Measurements from ENCODE around the gene DIP2C.
"Not testable (repeated sequence)": the region's sequence is repeated elsewhere in the genome, so short reads cannot be mapped to it uniquely, and the experiment has no call there.

Gene DIP2C

GRCh38 chr10:639751-640672 lies 49.5 kb downstream of the DIP2C start:
- DNase-seq = no peak

DNA sequence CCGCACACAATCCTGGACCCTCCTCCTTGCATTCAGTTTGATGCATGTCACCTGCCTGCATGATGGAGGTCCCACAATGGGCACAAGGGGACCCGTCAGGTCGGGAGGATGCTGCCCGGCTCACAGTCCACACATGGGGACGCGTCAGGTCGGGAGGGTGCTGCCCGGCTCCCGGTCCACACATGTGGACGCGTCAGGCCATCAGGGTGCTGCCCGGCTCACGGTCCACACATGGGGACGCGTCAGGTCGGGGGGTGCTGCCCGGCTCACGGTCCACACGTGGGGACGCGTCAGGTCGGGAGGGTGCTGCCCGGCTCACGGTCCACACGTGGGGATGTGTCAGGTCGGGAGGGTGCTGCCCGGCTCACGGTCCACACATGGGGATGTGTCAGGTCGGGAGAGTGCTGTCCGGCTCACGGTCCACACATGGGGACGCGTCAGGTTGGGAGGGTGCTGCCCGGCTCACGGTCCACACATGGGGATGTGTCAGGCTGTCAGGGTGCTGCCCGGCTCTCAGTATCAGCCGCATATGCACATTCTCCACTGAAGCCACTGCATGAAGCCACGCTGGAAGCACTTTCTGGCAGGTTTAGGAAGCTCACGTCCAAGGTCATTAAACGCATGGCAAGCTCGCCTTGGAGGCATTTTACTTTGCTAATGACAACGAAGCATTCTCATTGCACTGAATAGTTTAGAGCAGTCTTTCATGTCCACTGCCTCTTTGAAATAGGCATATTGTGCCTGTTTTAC lies 50.3 kb downstream of the DIP2C start:
- no peak for DNase-seq

GRCh38 chr10:637771-638195 lies 51.7 kb downstream of the DIP2C start:
- DNase-seq = no peak

- no peak for DNase-seq
These were observed 52.2 kb downstream of the DIP2C start for GRCh38 chr10:637221-637620.

DNA sequence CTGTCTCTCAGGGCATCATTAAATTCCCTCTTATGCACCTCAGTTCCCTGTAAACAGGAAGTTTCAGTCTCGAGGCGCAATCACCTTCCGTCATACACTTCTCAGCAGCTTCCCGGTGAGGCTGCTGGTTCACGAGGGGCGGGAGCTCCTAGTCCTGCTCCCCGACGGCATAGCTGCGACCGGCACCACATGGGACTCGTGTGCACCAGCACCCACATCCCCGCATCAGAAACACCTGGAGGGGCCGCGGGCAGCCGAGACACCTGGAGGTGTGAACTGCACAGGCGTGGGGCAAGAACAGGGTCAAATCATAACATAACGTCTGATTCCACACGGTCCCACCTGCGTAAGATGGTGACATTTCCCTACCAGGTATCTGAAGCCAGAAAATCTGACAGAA lies 52.7 kb downstream of the DIP2C start:
- DNase-seq = no peak

DNA sequence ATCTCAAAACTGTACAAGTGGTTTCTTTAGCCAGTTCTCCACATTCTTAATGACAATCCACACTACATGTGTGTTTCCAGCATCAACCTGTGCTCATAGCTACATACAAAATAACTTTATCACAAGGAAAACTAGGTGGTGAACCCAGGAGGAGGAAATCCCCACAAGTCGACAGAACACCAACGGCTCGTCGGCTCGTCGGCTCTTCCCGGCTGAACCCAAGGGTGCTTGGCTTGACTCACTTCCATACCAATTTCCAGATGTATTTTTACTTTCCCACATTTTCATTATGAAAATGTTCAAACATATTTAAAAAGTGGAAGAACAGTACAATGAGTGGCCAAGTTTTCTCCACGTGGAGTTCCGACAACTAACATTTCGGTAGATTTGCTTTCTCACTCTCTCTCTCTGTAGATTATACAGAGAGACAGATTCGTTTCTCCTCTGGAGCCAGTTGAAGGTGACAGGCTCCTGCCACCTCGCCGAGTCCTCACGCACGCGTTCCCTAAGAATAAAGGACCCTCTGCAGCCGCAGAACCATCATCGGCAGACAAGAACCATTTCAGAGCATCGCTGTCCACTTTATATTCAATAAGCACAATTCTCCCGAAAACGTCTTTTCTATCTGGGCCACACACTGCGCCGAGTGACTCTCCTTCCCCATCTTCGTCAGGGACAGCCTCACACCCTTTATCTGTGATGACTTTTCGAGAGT lies 53.3 kb downstream of the DIP2C start:
- DNase-seq = no peak

- DNase-seq = no peak
These were observed 54.2 kb downstream of the DIP2C start for GRCh38 chr10:635088-635861.

- no peak for DNase-seq
These were observed 55.2 kb downstream of the DIP2C start for GRCh38 chr10:634256-634655.

DNA sequence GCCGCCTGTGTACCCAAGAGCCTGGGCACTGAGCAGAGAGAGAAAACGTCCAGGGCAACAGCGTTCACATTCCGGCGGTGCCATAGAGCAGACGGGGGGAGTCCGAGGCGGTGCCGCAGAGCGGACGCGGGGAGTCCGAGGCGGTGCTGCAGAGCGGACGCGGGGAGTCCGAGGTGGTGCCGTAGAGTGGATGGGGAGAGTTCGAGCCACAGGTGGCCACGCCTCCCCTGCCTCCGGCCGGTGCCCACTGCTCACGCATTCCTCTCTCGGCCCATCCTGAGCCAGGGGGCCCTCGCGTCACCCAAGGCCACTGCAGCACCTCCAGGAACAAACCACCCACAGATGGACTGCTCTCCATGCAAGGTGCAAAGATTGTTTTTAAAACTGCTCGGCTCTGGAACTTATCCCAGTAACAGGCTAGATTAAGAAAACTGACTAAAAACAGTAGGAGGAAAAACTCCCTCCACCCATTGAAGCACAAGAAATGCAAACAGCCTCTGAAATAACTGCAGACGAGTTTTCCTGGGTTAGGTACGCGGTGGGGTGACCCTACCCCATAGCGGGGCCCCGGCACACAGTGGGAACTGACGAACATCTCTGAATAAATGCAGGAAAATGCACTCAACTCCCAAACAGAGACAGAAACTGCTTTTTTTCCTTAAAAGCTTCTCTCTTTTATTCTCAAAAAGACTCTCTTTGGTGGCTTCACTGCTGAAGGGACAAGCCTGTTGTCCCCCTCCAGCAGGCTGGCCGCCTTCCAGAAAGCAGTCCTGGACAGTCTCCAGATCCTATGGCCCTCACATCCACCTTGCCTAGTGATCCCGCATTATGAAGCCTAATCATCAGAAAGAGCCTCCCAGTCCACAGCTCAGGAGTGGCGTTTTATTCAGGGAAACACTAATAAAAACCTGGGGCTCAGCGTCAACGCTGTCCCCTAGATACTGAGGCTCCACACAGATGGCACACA lies 55.9 kb downstream of the DIP2C start:
- no peak for DNase-seq

DNA sequence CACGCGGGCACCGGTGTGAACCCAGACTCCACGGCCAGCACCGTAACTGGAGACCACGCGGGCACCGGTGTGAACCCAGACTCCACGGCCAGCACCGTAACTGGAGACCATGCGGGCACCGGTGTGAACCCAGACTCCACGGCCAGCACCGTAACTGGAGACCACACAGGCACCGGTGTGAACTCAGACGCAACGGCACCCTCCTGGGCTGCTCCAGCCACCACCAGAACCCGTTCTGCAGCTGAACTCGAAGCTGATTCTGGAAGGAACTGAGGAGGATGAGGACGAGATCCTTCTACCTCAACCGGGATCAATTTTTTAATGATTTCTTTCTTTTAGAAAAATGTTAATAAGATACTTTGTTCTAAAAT lies 56.7 kb downstream of the DIP2C start:
- DNase-seq = not testable (repeated sequence)

DNA sequence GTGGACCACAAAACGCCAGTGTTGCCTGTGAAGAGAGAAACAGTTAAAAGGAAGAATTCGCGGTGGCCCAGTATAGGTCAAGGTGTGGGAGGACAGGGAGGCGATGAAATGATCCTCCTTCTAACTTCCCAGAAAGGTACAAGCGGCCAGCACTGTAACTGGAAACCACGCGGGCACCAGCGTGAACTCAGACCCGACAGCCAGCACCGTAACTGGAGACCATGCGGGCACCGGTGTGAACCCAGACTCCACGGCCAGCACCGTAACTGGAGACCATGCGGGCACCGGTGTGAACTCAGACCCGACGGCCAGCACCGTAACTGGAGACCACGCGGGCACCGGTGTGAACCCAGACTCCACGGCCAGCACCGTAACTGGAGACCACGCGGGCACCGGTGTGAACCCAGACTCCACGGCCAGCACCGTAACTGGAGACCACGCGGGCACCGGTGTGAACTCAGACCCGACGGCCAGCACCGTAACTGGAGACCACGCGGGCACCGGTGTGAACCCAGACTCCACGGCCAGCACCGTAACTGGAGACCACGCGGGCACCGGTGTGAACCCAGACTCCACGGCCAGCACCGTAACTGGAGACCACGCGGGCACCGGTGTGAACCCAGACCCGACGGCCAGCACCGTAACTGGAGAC lies 57.2 kb downstream of the DIP2C start:
- DNase-seq = not testable (repeated sequence)

DNA sequence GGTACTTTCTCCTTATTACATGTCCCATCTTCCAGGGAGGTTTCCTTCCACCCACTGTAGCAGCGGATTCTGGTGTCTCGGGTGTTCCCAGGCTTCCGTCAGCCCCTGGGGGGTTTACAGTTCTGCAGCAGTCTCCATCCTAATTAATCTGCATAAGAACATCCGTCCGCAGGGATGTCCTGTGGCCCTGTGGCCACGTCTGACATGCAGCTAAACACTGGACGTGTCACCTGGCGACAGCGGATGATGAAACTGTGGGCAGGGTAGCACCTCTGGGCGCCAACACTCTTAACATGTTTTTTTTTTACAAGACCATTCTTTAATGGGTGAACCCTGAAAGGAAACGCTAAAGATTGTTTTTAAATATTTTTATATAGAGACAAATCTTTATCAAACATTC lies 58.2 kb downstream of the DIP2C start:
- no peak for DNase-seq

GRCh38 chr10:630581-631073 lies 58.8 kb downstream of the DIP2C start:
- no peak for DNase-seq

DNA sequence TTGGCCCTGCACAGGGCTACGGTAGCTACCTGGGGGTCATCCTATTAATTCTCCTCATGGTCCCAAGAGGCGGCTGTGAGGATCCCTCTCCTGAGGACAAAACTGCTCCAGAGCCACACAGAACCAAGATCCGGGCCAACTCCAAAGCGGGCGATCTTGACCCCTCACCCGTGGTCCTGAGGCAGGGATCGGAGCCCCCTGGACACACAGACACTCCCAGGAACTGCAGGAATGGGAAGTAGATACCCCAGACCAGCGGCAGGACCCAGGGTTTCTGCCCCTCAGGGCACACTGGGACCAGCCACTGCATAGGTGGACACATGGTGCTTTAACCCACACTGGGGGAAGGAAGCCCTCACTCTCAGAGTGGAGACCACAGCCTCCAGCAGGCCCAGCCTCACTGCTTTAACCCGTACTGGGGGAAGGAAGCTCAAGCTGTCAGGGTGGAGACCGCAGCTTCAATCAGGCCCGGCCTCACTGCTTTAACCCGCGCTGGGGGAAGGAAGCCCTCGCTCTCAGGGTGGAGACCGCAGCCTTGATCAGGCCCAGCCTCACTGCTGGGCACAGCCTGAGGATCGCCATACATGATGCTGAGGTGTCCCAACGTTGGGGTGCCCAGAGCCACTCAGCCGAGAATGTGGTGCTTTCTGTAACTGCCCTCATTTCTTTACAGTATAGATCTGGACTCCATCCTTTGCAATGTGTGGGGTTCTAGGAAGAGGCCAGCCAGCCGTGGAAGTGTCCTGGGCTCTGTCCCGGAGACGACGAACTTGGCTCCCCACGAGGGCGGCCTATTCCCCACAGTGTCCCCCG lies 60.1 kb downstream of the DIP2C start:
- DNase-seq = no peak

- DNase-seq = no peak
These were observed 61.0 kb downstream of the DIP2C start for GRCh38 chr10:628386-629045.

DNA sequence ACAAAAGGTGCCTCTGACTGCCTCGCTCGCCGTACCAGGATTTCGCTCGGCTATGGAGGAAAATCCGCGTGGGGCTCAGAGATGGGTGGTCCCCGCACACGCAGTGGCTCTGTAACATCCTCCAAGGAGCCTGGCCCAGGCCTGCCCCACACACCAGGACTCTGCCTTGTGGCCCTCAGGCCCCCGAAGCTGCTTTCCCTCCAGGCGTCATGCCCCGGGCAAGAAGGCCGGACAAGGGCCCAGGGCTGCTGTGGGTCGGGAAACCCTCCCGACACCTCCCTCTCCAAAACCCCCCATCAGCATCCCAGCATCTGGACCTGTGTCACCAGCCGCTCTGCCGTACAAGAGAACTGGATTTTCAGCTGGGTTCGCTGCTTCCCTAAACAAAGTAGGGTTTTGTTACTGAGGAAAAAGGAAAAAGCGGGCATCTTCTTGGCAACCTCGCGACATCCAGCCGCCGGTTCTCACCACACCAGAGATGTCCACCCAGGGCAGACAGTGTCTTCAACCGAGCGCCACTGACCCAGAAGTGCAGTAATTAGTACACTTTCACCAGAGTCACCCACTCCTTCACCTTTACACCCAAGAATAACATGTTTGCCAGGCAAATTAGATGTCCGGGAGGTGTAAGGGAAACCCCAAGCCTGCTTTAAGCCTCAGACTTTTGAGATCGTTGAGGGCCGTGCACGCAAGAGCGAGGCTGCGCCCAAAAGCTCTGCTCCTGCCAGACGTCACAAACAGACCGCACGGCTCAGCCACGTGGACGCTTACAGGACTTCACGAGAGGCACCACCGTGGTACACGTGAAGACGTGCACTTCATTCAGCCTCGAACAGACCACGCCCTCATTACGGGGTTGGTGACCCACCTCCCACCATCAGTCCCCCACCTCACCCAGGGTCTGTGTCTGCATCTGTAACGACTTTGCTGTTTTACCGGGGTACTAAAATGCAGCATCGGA lies 62.2 kb downstream of the DIP2C start:
- no peak for DNase-seq

- no peak for DNase-seq
These were observed 63.4 kb downstream of the DIP2C start for GRCh38 chr10:625751-626711.

Data from NCI-H446 treated with DMSO at 0.1 percent for 48 hours (cell line).